GM21529 (cell line): ENCODE data around the gene ARHGAP6.

Experiments
- ATAC-seq: cut with Tn5 transposase; IDR thresholded peaks from one replicate; pipeline ENCODE4 v1.9.1; 2021; ENCODE audit not compliant: unreplicated experiment

Gene ARHGAP6

DNA sequence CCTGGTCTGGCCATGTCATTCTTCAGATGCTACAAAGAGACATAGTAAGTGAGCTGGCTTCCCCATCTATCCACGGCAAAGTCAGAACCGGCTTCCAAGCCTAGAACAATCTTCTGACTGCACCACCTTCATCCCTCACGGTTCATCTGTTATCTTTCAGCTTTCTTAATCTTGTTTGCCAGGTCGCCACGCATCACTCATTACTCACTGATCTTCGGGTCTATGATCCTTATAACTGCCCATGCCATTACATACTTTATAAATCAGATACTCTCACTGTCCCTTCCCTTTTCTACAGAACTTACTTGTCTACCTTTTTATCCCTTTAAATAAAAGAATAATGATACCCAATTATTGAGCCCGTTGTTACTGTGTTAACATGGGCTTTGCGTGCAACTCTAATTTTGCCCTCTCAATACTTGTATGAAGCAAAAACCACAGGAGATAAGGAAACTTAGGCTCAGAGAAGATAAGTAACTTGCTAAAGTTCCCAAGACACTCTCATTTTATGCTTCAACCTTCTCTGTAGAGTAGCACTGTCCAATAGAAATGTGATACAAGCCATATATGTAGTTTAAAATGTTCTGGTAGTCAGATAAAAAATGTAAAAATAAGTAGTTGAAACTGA lies 200.8 kb downstream of the ARHGAP6 start:
- no peak for ATAC-seq

DNA sequence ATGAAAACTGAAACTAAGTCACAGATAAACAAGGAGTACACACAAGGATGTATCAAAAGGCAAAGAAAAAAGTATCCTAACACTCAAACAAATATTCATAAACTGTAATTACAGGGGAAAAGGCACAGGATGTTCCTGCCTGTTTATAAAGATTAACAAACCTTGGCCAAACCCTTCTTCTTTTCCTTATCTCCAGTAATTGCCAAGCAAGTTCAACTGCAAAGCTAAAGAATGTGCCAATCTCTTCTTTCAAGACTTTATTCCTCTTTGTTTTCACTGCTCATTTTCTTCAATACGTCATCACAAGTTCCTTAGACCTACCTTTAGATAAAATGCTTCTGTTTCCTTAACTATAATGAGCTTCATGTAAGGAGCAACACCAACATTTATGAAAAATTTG lies 201.3 kb downstream of the ARHGAP6 start:
- no peak for ATAC-seq

DNA sequence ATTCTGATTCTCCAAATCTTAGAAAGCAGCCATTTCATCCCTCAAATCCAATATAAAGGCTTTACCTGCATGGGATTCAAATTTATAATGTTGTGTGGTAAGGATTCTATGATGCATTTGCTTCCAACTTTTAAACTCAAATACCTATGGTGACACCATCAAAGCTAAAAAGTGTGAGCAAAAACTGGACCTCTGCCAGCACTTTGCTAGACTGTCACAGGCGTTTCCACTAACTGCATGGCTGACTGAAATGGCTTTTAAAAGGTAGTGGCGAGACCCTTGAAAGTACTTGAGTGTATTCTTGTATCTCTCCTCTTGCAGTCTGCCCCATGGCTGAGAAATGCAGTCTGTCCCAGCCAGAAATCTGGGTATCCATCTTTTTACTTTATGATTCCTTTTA lies 203.1 kb downstream of the ARHGAP6 start:
- ATAC-seq, result no peak

DNA sequence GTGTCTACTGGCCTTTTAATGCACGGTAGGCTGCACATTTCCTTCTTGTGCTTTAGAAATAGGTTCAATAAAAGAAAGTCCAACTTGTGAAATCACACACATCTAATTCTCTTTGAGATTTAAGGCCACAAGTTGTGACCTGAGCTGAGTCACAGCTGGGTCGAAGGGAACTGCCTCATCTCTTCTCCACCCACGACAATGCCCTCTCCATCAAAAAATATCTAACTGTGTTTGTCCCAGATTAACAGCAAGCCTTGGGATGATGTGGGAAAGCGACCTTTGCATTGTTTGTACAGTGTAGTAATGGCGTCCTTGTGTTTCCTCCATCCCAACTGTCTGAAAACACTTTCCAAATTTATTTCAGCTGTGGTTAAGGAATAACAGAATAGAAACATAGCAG lies 203.6 kb downstream of the ARHGAP6 start:
- ATAC-seq, result no peak

DNA sequence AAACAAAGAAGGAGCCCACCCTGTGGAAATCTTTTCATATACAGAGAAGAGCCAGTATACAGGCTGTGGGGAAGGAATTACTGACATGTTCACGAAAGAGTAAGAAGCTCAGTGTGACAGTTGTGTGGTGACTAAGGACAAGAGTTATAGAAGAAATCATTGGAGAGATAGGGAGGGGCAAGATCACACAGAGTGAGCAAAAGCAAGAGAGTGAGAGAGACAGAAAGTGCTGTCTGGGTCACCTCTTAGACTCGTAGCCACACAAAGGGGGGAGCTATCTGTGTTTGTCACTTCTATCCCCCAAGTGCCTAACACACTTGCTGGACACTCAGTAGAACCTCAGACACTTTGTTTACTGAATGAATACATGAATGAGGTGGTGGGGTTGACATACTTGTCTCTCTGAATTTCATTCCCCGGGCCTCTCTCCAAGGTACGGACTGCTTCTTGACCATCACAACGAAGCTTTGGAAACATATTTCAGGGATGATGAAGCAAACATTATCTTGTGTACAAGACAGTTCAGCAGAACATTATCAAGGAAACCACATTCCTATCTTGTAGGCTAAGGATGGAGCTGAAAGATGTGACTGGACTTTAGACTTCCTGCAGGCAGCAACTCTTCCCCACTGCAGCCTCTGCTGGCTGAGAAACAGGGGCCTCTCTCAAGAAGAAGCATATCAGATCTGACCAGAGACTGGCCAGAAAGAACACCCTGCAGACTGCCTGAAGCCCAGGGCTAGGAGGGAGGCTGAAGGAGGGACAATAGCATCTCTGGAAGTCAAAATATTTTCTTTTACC lies 204.3 kb downstream of the ARHGAP6 start:
- no peak for ATAC-seq

DNA sequence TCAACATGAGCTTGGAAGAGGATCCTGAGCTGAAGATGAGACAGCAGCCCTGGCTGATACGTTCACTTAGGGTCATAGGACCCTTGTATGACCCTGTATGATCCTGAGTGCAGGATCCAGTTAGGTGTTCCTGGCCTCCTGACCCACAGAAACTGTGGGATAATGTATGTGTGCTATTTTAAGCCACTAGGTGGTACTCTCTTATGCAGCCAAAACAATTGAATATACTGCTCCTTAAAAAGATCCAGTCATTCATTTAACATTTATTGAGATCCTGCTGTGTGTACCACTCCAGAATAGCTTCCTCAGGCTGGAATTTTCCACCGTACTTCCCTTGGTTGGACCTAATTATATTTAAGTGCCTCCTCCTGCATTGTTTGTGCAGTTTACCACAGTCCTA lies 205.4 kb downstream of the ARHGAP6 start:
- ATAC-seq, result no peak

DNA sequence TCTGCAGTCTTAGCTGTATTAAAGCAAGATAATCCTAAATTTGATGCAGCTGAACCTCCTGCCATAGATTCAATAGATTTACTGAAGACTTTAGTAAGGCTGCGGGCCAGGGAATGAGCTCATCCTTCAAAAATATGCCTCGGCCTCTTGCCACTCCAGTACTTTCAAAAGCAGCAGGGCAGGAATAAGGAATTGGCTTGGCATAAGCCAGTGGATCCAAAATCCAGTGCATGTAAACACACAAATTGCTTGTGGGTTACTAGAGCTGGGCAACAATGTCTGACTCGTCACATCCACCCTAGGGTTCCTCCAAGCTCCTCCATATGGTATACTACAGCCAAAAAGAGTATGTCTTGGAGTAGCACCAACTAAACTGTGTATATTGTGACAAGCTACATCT lies 207.6 kb downstream of the ARHGAP6 start:
- ATAC-seq, result no peak

DNA sequence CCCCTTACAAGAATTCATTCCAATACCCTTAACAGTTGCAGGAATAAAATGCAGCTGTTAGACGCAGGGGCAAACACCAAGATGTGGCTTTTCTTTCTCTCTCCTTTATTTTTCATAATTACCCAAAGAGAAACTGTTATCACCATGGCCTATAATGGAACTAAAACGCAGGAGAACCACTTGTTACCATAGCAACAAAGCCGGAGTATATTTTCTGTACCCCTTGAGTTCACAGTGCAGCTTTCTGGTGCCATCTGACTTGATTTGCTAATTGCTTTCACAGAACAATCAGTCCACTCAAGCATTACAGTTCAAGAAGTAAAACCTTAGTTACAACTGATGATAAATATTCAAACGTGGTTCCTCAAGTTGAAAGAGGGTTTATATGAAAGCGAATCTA lies 214.6 kb downstream of the ARHGAP6 start:
- ATAC-seq, result no peak

DNA sequence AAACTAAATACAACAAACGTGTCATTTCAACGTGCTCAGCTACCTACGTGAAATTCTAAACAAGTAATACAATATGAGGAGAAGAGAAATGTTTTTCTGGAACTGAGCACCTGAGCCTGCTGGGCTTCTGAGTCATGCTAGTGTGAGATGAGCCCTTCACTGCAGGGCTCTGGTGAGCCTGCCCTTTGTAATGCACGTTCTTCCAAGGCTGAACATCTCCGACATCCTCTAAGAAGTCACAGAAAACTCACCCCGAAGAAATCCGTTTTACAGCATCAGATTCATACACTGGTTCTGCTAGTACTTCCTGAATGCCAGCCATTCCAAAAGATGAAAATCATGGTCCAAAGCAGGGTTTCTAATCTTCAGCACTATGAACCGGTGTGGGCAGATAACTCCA lies 215.4 kb downstream of the ARHGAP6 start:
- ATAC-seq, result no peak

DNA sequence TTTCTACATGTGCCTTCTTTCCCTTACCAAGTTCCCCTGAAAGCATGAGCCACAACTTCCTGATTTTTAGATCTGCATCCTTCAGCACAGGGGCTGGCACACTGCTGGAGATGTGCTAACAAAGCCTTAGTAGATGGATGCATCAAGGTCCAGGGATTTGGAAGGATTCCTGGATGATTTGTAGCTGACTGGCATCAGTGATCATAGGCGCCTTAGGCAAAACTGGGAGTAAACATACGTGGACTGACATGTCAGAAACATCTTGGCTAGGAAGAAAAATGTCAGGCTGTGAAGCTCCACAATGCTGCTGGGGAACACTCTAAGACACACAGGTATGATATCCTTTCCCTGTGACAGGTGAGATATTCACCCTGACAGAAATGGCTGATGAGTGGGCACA lies 216.1 kb downstream of the ARHGAP6 start:
- ATAC-seq, result no peak

DNA sequence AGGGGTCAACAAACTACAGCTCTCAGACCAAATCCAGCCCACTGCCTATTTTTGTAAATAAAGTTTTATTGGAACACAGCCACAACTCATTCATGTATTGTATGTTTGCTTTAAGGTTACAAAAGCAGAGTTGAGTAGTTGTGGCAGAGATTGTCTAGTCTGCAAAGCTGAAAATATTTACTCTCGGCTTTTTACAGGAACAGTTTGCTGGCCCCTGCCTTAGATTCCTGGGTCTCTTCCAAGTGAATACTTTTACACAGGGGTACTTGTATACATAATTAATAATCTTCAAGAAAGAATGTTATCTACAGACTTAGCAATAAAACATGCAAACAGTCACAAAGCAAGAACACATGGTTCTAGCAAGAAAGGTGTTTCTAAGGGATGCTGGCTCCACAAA lies 218.3 kb downstream of the ARHGAP6 start:
- no peak for ATAC-seq

DNA sequence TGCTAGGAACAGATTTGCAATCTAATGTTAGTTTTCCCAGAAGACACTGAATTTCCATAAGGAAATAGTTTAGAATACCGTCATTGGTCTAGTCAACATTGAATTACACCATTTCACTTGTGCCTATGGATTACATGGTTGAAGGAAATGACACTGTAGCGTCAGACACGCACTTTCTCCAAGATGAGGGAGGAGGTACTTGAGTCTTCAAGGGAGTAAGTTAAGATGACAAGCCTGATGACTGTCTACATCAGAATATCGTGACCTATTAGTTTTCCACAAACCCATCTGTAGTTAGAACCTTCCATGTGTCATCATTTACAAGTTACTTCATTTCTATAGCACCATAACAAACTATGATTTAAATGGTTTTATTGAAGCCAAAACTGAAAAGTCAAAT lies 218.8 kb downstream of the ARHGAP6 start:
- ATAC-seq, result no peak

DNA sequence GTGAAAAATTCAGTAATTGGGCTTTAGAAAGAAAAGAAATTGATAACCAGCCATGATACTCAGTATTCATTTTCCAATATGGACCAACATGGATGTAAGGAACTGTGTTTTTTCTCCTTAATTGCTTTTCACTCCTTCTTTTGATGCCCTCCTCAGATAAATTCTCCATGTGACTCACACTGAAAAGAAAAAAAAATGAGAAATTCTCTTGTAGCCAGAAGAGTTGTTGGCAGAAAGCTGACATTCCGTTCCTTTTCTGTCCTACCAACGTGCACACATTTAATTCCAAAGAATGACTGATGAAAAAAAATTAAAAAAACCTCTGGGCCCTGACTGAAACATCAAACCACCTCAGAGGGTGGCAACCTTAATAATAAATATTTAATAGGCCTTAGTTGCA lies 219.4 kb downstream of the ARHGAP6 start:
- no peak for ATAC-seq

DNA sequence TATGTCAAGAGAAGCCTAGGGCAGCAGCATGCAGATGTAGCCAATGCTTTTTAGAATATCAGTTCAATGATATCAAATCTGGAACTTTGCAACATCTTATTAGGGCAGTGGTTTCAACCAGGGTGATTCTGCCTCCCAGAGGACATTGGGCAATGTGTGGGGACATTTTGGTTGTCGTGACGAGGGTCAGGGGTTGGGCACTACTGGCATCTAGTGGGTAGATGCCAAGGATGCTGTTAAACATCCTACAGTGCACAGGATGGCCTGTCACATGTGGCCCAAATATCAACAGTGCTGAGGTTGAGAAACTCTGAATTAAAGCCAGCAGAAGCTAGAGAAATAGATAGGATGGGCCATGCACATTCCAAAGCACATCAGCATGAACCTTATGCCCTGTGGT lies 220.2 kb downstream of the ARHGAP6 start:
- no peak for ATAC-seq

DNA sequence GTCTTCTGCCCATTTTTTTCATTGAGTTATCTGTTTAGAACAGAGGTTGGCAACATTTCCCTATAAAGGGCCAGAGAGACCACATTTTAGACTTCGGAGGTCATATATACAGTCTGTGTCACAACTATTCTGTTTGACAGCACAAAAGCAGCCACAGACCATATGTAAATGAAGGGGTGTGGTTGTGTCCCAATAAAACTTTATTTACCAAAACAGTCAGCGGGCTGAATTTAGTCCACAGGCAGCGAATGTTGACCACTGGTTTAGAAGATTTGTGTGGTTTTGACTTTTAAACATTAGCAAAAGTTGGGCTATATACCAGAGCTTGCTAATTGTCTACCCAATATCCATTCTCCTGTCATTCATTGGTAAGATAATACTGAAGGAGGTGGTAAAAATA lies 221.7 kb downstream of the ARHGAP6 start:
- no peak for ATAC-seq

DNA sequence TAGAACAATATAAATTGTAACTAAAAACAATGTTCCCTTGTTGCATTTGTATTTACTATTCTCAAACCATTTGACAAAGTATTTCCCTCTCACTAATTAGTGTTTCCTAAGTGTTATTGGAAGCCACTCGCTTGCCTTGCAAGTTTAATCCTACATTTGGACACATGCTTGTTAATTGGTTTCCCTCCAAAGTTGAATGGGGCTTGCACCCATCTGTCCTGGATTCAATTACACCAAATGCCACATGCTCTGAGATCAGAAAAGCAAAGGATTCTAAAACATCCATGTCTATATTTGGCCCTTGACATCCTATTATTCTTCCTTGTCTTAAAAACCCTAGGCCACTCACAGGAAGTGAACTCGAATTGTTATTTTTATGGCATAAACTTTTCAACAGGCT lies 225.9 kb downstream of the ARHGAP6 start:
- no peak for ATAC-seq

DNA sequence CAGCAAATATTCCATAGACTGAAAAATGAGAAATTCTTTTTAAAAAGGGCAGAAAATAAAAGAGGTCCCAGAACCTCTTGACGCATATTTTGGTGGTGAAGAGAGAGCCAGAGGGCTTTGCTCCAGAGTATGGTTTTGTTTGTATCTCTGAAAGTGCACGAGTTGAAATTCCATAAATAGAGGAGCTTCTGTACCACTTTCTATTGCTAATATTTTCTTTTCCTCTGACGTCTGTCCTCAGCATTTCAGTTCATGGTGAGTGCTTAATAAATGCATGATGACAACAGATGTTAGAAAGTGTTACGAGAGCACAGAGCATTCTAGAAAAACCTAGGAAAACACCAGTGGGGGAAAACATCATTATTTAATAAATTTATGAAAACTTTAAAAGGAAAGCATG lies 227.0 kb downstream of the ARHGAP6 start:
- no peak for ATAC-seq

DNA sequence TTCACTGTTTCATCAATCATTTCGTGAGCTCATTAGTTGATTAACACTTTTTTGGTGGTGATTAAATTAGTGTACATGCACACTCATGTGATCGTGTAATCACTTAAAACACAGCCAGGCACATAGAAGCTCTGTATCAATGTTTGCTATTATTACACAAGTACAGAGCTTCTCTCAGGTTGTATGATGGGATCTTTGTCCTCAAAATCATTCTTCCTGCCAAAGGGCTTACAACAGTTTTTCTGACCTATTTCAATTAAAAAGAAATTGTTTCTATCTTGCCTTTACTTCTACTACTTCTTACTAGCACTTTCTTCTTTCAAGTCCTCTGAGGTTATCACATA lies 227.4 kb downstream of the ARHGAP6 start:
- ATAC-seq, result no peak

DNA sequence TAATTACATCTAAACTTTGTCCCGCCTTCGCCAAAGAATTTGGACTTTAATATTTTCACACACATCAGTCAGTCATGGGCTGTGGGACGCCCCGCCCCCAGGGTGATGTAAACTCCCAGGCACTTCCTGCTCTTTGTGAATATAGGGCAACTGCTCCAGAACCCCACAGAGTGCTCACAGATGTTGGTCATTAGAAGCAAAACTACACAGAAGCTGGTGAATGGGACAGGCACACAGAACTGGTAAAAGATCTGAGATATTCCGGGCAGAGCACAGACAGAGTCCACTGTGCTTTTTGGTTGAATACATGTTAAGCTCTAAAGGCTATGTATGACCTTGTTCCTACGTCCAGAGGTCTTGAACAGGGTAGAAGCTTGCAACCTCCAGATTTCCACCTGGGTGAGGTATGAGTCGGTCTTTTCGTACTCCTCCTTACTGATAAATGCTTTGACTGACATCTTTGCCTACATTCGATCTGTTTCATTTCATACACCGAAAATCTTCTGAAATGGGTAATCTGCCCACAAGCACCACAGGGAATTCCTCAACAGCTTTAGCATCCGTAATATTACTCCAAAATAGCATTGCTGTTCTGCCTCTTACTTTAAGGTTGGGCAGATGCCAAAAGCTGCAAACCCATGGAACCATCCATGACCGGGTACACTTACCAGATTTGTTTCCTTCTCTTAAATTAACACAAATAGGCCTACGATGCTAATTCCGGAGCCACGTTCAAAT lies 227.9 kb downstream of the ARHGAP6 start:
- ATAC-seq, result no peak

DNA sequence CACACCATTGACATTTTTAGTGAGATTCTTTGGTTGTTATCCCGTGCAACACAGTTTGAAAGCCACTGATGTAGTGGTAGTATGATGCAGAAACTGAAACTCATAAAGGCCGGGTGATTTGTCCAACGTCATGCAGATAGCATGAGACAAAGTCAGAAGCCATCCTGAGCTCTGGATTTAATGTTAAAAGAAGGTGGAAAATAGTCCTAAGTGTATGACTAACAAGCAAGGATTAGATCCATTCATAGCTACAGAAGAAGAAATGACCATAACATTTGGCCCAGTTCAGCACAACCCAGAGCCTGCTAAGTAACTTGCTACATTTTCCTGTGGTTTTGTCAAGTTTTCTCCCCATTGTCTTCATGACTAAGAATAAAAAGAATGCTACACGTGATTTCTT lies 230.2 kb downstream of the ARHGAP6 start:
- ATAC-seq, result no peak

DNA sequence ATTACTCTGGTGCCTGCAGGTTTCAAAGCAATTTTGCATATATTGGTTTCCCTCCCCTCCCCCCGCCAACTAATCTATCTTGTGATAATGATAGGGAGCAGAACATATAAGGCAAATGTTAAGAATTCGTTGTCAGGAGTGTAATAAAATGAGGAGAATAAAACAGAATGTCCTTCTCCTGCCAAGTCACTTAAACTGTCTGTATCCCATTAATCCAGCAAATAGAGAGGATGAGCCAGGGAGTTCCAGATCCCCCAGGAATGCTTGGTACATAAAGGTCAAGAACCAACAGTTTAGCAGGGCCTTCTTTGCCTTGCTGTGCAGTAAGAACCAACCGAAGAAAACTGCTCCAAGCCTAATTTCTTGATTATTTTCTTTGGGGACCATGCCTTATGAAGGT lies 231.1 kb downstream of the ARHGAP6 start:
- no peak for ATAC-seq

DNA sequence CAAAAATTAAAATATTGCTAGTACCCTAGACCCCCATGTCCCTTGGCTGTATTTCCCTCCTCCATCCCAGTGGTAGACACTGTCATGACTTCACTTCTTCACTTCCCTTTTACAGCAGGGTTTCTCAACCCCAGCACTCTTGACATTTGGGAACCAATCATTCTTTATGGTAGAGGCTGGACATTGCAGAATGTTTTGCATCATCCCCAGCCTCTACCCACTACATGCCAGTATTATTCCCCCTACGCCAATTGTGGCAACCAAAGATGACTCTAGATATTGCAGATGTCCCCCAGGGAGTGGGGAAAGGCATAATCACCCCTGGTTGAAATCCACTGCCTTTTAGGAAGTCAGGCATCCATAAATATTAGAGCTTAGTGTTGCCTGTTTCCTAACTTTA lies 233.9 kb downstream of the ARHGAP6 start:
- no peak for ATAC-seq
